NOMO-1 treated with dmso at 0.1 percent for 144 hours (cell line): ENCODE measurements around the gene SNCAIP.
A peak's percentile ranks its signal among the peaks of the same experiment; 100 is the strongest.

Source experiments
- DNase-seq: peaks from one replicate; lab custom pipeline; 2025; ENCODE audit not compliant: unreplicated experiment; lab: John Stamatoyannopoulos, UW

SNCAIP gene

DNA sequence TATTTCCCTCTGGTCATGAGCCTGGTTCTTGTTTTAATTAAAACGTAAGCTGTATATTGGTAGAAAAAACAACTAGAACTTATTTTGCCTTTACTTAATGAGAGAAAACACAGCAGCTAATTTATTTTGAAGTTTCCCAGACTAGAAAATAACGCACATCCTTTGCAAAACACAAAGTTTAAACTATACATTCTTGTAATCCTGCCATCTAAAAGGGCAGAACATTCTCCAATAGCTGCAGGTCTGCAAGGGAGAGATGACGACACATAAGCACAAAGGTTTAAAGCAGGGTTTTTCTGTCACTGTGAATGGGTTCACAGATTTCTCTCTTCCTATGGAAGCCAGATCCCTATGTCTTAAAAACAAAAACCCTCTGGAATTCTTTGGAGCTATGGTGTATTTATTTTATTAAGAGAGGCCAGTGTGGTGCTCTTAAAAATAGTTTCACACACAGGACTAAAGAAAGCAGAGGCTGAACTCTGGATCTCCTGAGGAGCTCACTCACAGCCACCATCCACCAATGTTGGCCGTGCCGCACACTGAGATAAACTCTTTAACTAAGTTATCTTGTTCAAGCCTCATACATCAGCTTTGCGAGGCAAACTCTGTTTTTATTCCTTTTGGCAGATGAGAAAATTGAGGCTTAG is 82.4 kb downstream of the SNCAIP start:
- DNase-seq = no peak

GRCh38 chr5:122398016-122398415 is 86.0 kb downstream of the SNCAIP start:
- no peak for DNase-seq

- DNase-seq = no peak
Observed at GRCh38 chr5:122400341-122400740, 88.3 kb downstream of the SNCAIP start.

GRCh38 chr5:122400938-122401337 is 88.9 kb downstream of the SNCAIP start:
- DNase-seq = no peak

GRCh38 chr5:122401976-122402725 is 90.1 kb downstream of the SNCAIP start:
- DNase-seq = no peak

- no peak for DNase-seq
Observed at GRCh38 chr5:122402955-122403685, 91.1 kb downstream of the SNCAIP start.

GRCh38 chr5:122404018-122404417 is 92.0 kb downstream of the SNCAIP start:
- no peak for DNase-seq

DNA sequence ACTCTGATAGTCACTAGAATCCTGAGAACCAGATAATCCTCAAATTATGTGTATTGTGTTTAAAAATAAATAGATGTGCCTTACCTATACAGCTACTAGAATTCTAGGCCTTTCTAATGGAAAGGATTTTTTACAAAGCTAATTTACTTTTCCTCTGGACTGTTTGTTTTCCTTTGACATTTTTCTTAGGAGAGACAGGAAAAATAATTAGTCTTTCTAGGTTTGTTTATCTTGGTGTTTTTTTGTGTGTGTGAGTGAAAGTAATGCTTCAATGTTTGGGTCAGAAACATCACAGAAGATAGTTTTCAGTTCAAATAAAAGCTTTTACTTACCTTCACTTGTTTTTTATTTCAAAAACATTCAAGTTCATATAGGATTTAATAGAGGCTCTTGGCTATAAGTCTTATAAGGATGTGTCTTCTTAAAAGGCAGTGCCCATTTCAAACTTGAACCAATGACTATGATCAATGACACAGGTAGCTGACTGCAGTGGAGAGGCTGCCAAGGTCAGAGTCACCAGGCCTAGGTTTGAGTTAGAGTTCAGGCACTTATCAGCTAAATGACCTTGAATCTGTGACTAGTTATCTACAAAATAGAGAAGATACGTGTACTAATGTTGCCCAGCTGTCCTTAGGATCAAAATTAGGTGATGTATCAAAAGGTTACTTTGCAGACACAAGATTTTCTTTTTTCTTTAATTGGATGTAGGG is 92.8 kb downstream of the SNCAIP start:
- no peak for DNase-seq

DNA sequence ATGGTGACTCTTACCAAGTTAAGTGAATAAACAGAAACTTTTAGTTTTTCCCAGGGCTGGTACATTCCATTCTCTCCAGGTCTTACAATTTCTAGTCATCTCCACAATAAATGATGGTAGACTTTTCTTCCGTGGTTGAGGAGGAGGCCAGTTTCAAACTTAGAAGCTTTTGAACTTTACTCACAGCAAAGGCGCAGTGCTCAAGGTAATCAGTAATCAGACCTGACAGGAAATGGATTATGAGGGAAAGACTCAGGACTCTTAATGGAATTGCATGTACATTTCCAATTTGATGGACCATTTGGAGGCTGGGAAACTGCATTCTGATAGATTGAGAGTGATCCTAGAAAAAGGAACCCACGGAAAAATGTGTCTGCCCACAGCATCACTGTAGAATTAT is 93.7 kb downstream of the SNCAIP start:
- DNase-seq = no peak

DNA sequence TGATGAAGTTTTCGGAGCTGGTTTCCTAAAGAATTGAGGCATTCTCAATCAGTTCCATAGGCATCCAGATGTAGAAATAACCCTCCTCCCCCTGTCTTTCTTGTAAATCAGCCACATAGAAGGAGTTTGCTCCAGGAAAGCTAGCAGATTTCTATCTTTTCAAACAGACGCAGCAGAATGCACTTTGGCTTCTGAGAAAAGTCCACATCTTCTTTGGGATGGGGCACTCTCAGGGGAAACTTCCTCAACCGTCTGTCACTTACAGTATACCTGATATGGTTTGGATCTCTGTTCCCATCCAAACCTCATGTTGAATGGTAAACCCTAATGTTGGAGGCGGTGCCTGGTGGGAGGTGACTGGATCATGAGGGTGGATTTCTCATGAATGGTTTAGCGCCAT is 94.1 kb downstream of the SNCAIP start:
- no peak for DNase-seq

GRCh38 chr5:122408592-122409224 is 96.7 kb downstream of the SNCAIP start:
- peak; percentile 76 for DNase-seq

GRCh38 chr5:122412966-122413365 is 100.9 kb downstream of the SNCAIP start:
- no peak for DNase-seq

DNA sequence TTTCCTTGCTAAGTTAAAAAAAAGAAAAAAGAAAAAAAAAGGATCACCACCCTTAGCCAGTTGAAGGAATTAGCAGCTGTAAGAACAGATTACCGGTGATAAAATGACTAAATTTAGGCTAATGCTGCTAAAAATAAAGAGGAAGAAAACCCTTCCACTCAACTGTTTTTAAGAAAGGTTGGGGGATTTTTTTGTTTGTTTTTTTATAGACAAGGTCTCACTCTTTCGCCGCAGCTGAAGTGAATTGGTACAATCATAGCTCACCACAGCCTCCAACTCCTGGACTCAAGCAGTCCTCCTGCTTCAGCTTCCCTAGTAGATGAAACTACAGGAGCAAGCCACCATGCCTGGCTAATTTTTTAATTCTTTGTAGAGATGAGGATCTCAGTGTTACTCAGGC is 101.7 kb downstream of the SNCAIP start:
- DNase-seq = no peak

DNA sequence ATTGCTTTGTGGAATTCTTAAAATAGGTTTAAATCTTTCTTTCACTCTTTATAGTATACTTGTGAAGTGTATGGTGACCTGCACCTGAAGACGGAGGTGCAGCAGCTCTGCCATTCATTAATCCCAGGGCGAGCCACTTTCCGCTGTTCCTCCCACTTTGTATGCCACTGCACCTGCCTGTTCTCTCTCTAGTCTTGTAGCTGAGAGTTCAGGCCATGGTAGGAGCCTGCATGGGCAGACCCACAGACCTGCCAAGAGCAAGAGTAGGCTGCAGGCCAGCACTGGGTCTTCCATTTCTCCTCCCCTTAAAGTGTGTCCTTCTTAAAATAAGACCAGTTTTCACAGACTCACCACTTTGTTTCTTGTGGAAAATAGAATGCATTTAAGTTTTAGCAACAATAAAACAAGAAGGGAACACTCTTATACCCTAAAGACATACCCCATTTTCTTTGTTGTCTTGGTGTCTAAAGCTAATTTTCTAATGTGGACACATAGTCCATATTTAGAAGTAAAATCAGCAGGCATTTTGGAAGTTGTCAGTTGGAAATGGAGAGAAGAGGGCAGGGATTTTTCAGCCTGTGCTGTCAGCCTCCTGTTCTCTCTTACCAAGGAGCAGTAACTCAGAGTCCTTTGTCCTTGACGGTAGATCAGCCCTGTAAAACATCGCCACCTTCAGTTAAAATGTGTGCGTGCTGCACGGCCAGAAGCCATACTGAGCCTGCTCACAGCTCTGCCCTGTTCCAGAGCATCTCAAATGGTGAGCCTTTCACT is 103.2 kb downstream of the SNCAIP start:
- peak; percentile 27 for DNase-seq

DNA sequence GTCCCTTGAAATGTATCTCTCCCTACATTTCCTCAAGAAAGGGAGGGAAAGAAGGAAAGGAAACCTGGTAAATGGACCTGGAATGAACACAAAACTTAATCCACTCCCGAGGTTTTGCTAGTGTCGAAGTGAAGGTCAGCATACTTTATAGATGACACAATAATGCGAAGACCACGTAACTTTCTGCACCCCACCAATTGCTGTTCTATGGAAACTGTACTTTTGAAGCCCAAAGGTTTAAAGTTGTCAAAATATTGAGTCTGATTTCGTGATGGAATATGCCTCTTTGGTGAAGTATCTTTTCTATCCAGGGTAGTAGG is 103.7 kb downstream of the SNCAIP start:
- DNase-seq = no peak

GRCh38 chr5:122419142-122419894 is 107.3 kb downstream of the SNCAIP start:
- DNase-seq = no peak

GRCh38 chr5:122420091-122420490 is 108.1 kb downstream of the SNCAIP start:
- DNase-seq = no peak

DNA sequence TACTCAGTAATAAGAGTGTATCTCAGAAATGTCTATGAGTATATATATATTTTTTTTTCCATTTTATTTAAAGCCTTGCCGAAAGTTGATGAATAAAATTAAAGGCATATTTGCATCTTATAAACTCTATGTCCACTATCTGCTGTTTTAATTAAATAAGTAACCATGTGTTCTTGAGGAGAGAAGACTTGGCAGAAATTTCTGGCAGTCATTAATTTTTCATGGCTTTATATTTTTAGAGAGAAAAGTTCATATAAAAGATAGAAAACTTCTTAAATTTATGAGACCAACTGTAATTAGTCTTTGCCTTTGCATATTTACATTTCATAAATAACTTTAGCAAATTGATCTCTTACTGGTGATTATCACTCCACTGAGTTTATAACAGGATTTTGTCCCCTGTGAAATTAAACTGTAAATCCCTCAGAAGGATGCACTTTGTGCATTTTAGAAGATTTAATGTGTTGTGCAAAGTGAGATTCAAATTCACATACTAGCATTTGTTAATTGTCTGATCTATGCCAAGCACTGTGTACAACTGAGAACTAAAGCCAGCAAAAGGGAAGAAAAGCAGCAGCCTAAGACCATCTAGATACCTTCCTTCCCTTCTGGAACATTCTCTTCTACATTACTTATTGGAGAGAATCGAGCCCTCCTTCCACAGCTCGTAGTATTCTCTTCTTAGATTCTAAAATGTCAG is 108.7 kb downstream of the SNCAIP start:
- no peak for DNase-seq
